Suprapubic skin (tissue), 4 donors: ENCODE data around the gene CALML5. TPM values are rescaled to one million over a fixed set of nuclear protein-coding genes. Genes with fewer than 3 reads are reported as not detected.

ENCODE experiments used
- DNase-seq, 2 donors: peaks; one replicate each; pipeline ENCODE4 v3.0.0-alpha.2; 2019; ENCODE audit warnings: low spot score in 2 of 2
- H3K27ac ChIP-seq: fragments of 200-600 bp; sonication (generic); one replicate; pipeline ENCODE4 v1.5.1; 2019
- H3K27me3 ChIP-seq: fragments of 200-600 bp; sonication (generic); one replicate; pipeline ENCODE4 v1.5.1; 2019
- H3K36me3 ChIP-seq: fragments of 200-600 bp; sonication (generic); one replicate; pipeline ENCODE4 v1.5.1; 2019
- H3K4me1 ChIP-seq: fragments of 200-600 bp; sonication (generic); one replicate; pipeline ENCODE4 v1.5.1; 2019
- H3K4me3 ChIP-seq: fragments of 200-600 bp; sonication (generic); one replicate; pipeline ENCODE4 v1.5.1; 2019; ENCODE audit warnings: mild to moderate bottlenecking
- H3K9me3 ChIP-seq: fragments of 200-600 bp; sonication (generic); one replicate; pipeline ENCODE4 v1.5.1; 2019
- CTCF ChIP-seq, 2 donors: fragments of 200-600 bp in 1 of 2; fragments of 450-650 bp in 1 of 2; sonication (generic) in 1 of 2; IDR thresholded peaks; one replicate each; pipeline ENCODE4 v1.5.1; 2016 to 2019; ENCODE audit warnings: antibody characterized with exemption in 2 of 2, mild to moderate bottlenecking in 1 of 2, moderate library complexity in 1 of 2
- EP300 ChIP-seq: sonication (generic); formaldehyde crosslinking; IDR thresholded peaks from one replicate; pipeline ENCODE4 v1.6.1; 2017; ENCODE audit warnings: antibody characterized with exemption
- POLR2A ChIP-seq, 2 donors: fragments of 450-650 bp; IDR thresholded peaks; one replicate each; pipeline ENCODE4 v1.6.1; 2017; ENCODE audit warnings: antibody characterized with exemption in 2 of 2, mild to moderate bottlenecking in 2 of 2, moderate library complexity in 2 of 2
- POLR2AphosphoS5 ChIP-seq, 3 donors: sonication (generic); formaldehyde crosslinking; IDR thresholded peaks; one replicate each; pipeline ENCODE4 v1.6.1; 2017; ENCODE audit warnings: antibody characterized with exemption in 3 of 3
- WGBS: methylation state at CpG from one replicate; pipeline ENCODE4 v1.1.5; 2018; 5-methylcytosine and 5-hydroxymethylcytosine counted together
- total RNA-seq, 4 donors: library from RNA; depleted of rRNA; stranded (reverse); fragments of >200 nt; gene quantifications; one replicate each; pipeline ENCODE4 v1.1.0, GENCODE V29; 2016

CALML5 gene
- total RNA-seq, 4 donors from 2014 or later, result 429 to 3,135 (median 2,230) TPM

GRCh38 chr10:5503477-5503835, 4.1 kb upstream of the CALML5 start:
- Histone ChIP-seq H3K9me3 (no peaks in the 10 kb centered on the region), H3K36me3 (no peaks in the 10 kb centered on the region), H3K27ac (peak overlapping the region; percentile 82), H3K4me1 (peaks cover 95% of the 10 kb centered on the region), H3K4me3 (no peak overlapping the region), H3K27me3 (no peaks in the 10 kb centered on the region)
- TF ChIP-seq POLR2A (IDR thresholded peaks at IDR 0.05), result no peak
- TF ChIP-seq POLR2AphosphoS5 (IDR thresholded peaks at IDR 0.05), result peak in 2 of 3 donors; percentile 65 to 92
- 42% methylated on average over 3 of the region's 3 CpGs for WGBS
- DNase-seq, result peak in 1 of 2 donors; percentile 66

- Histone ChIP-seq H3K27ac (peak overlapping the region; percentile 82), H3K9me3 (no peaks in the 10 kb centered on the region), H3K4me1 (peaks cover 94% of the 10 kb centered on the region), H3K4me3 (no peak overlapping the region), H3K36me3 (no peaks in the 10 kb centered on the region), H3K27me3 (no peaks in the 10 kb centered on the region)
- peak in 1 of 2 donors; percentile 48 for DNase-seq
- TF ChIP-seq EP300, result no peak
- TF ChIP-seq CTCF (IDR thresholded peaks at IDR 0.05), result no peak
- no peak for TF ChIP-seq POLR2AphosphoS5 (IDR thresholded peaks at IDR 0.05)
- no peak for TF ChIP-seq POLR2A (IDR thresholded peaks at IDR 0.05)
- 66% methylated on average over 14 of the region's 14 CpGs for WGBS
Measured at GRCh38 chr10:5502571-5503476, 3.5 kb upstream of the CALML5 start.

- peak overlapping the region; percentile 82 for H3K27ac ChIP-seq
- 70% methylated on average over 11 of the region's 12 CpGs for WGBS
- no peaks in the 10 kb centered on the region for H3K9me3 ChIP-seq
- H3K4me3 ChIP-seq, result no peak overlapping the region
- no peak for DNase-seq
- TF ChIP-seq POLR2A (IDR thresholded peaks at IDR 0.05), result no peak
- TF ChIP-seq POLR2AphosphoS5 (IDR thresholded peaks at IDR 0.05), result no peak
- no peak for TF ChIP-seq EP300
- TF ChIP-seq CTCF (IDR thresholded peaks at IDR 0.05), result no peak
- no peaks in the 10 kb centered on the region for H3K36me3 ChIP-seq
- peaks cover 87% of the 10 kb centered on the region for H3K4me1 ChIP-seq
- no peaks in the 10 kb centered on the region for H3K27me3 ChIP-seq
Measured at GRCh38 chr10:5502061-5502521, 2.7 kb upstream of the CALML5 start.

GRCh38 chr10:5500910-5501309, 1.5 kb upstream of the CALML5 start:
- no peaks in the 10 kb centered on the region for H3K36me3 ChIP-seq
- TF ChIP-seq EP300 (no peak), POLR2A (IDR thresholded peaks at IDR 0.05) (no peak), CTCF (IDR thresholded peaks at IDR 0.05) (no peak), POLR2AphosphoS5 (IDR thresholded peaks at IDR 0.05) (no peak)
- WGBS, result 89% methylated on average over 4 of the region's 5 CpGs
- H3K4me3 ChIP-seq, result no peak overlapping the region
- DNase-seq, result no peak
- H3K9me3 ChIP-seq, result no peaks in the 10 kb centered on the region
- peaks cover 79% of the 10 kb centered on the region for H3K4me1 ChIP-seq
- no peaks in the 10 kb centered on the region for H3K27me3 ChIP-seq
- peak overlapping the region; percentile 82 for H3K27ac ChIP-seq

GRCh38 chr10:5500162-5500670, 846 bp upstream of the CALML5 start:
- Histone ChIP-seq H3K36me3 (no peaks in the 10 kb centered on the region), H3K9me3 (no peaks in the 10 kb centered on the region), H3K27me3 (no peaks in the 10 kb centered on the region), H3K4me3 (no peak overlapping the region), H3K4me1 (peaks cover 72% of the 10 kb centered on the region), H3K27ac (peak overlapping the region; percentile 82)
- no peak for TF ChIP-seq POLR2AphosphoS5 (IDR thresholded peaks at IDR 0.05)
- TF ChIP-seq EP300, result no peak
- no peak for TF ChIP-seq POLR2A (IDR thresholded peaks at IDR 0.05)
- no peak for TF ChIP-seq CTCF (IDR thresholded peaks at IDR 0.05)
- DNase-seq, result no peak
- 94% methylated on average over 7 of the region's 7 CpGs for WGBS
